TTC549 (cell line): Measurements from ENCODE around the gene PAPPA2.
"Not testable (repeated sequence)": the region's sequence is repeated elsewhere in the genome, so short reads cannot be mapped to it uniquely, and the experiment has no call there.

Source experiments
- FAIRE-seq: peaks from 2 replicates; lab custom pipeline; 2012; peaks lifted over from hg19 to GRCh38; lab: Jason Lieb, UNC

Gene PAPPA2

DNA sequence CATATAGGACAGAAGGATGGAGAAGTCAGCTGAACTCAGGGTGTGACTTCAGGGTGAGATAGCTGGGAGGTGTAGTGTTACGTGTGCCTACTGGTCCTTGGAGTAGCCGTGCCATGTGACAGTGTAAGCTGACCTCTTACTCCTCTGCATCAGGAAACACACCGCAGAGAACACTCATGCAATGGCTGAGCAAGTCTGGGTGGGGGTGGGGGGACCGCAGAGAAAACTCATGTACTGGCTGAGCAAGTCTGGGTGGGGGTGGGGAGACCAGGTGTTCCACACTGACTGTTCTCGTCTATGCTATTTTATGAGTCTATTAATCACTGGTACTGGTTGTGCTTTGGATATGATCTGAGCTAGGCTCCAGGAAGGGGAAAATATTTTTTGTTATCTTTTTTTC, 233.1 kb downstream of the PAPPA2 start:
- FAIRE-seq, result no peak

DNA sequence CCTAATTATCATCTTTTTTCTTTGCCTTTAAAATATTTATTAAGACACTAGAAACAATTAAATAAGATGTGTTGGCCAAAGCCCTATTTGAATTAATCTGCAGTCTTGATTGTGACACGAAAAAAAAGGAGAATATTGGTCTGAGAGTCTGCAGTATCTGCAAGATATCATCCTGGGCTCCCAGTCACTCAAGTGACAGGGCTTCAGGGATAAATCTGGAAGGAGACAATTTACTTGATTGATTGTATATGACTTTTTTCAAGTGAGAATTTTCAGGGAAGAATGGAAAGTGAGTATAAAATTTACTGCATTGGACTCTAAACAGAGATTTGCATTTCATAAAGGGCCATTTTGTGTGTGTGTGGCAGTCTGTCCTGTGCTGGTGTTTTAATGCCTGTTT, 233.7 kb downstream of the PAPPA2 start:
- FAIRE-seq, result no peak

DNA sequence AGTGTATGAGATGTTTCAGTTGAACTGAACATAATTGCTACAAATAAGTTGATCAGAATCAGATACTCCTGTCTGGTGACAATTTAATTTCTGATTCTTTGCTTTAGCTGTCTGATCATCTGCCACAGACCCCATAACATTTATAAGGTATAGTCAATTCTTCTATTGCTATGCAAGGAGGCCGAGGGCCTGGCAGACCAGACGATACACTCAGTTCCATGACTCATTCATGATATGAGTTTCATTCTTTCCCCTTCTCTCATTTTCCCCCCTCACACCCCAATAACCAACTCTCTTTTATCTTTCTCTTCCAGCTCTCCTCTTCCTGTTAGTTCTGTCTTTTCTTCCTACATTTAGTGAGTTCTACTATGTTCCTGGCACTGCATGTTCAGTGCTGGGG, 236.8 kb downstream of the PAPPA2 start:
- FAIRE-seq, result no peak

DNA sequence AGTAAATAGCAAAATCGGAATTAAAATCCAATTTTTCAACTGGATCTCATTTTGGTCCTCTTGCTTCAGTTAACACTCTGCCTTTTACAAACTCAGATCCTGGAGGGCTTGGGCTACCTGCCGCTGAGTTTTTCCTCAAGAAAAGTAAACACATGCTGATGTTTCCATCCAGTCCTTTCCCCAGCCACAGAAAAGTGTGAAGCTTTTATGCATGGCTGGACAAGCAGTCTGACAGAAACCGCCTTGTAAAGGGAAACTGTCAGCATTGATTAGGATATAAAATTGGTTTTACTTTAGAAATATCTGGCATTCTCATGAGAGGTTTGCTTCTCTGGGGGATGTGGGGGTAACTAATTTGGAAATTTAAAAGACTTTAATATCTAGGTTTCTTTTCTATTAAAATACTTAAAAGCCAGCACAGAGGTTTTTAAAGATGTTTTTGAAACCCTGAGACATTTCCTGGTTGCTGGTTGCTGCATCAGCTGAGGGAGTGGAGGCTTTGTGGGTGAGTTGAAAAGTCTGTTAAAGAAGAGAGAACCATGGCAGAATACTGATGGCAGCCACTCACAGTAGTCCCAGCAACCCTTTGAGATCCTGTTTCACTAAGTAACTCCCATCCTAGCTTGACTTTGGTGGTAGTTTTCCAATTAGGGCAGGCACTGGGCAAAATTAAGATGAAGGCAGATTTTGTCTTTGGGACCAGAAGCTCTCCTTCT, 238.3 kb downstream of the PAPPA2 start:
- FAIRE-seq, result no peak

DNA sequence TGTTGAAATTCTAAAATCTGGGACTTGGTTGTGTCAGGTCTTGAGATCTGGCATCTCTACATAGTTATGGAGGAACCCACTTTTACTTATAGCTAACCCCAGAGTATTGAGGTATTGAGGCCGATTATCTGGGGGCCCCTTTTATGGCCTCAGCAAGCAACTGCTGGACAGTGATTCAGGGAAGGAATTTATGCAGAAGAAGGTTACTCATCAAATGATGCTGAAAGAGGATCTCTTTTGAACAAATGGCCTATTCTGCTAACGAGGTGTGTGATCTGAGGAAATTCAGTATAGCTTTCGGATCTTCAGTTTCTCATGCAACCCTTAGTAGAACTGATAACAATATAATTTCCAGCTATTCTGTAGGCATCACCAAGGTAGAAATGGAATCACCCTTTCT, 239.9 kb downstream of the PAPPA2 start:
- no peak for FAIRE-seq

DNA sequence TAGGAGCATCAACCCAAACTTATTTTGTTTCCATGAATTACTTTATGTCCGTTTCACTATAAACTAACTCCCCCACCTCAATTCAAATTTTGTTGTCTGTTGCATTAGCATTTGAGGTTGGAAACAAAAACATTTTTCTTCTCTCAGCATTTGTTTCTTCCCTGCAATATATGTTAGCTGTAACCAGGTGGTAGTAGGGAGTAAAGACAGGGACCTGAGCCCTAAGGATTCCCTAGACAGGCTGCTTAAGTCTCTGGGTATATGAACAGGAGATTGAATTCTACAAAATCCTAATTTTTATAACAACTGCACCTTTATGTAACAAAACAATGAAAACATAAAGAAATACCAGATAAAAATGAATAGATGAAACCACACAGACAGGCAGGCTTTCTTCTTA, 242.6 kb downstream of the PAPPA2 start:
- no peak for FAIRE-seq

DNA sequence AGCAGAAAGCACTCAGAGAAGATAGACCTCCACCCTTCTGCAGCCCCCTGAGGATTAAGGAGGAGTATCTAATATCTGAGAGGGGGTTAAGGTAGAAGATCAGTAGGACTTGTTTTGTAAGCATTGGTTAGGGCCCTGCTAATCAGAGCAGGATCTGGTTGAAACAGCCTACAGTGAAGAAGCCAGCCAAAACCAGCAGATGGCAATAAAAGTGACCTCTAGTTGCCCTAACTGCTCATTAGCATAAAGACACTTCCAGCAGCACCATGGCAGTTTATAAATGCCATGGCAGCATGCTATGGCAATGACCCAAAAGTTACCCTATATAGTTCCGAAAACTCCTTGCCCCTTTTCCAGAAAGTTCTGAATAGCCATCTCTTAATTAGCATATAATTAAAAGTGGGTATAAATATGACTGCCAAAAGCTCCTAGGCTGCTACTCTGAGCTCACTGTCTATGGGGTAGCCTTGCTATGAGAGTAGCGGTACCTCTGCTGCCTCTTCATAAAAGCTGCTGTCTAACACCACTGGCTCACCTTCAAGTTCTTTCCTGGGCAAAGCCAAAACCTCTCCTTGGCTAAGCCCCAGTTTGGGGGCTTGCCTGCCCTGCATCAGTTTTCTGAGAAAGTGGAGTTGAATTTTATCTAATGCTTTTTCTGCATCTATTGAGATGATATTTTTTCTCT, 254.2 kb downstream of the PAPPA2 start:
- no peak for FAIRE-seq

DNA sequence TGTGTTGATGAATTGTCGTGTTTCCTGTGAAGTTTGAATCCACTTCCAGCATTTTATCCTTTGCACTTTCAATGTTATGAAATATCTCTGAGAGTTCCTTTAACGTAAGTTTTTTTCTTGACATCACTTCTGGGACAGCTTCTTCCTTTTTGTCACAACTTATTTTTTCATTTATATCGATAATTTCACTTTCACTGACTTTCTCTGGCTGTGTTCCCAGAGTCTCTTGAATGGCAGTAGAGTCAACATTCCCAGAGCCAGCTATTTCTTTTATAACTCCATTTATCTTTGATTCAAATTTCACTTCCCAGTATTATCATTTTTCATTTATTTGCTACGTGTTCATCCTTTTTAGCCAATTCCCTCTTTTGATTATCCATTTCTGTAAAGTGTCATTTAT, 256.5 kb downstream of the PAPPA2 start:
- FAIRE-seq, result no peak

DNA sequence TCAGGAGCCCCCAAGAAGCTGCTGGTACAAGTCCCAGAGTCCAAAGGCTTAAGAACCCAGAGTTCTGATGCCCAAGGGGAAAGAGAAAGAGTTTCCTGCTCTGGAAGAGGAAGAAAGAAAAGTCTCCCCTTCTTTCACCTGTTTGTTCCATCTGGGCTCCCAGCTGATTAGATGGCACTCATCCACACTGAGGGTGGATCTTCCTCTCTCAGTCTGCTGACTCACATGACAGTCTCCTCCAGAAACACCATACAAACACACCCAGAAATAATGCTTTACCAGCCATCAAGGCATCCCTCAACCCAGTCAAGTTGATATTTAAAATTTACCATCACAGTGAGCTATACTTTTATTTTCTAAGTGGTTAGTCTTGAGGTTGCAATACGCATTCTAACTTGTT, 257.9 kb downstream of the PAPPA2 start:
- FAIRE-seq, result no peak

DNA sequence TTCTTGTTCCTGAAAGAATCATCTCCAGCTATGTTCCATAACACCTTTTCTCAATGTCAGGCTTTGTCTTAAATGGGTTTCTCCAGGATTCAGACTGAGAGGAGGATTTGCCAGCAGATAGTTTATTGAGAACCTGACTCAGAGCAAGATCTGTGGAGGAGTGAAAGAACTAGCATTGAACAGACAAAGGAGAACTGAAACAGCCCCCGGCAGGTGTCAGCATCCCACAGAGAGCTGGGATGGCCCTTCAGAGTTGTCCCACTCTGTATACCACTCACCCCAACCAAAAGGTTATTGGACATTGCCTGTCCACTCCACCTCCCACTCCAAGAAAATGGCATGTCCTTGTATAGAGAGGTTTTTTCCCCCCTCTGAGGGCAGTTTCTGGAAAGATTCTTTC, 270.7 kb downstream of the PAPPA2 start:
- FAIRE-seq, result no peak

DNA sequence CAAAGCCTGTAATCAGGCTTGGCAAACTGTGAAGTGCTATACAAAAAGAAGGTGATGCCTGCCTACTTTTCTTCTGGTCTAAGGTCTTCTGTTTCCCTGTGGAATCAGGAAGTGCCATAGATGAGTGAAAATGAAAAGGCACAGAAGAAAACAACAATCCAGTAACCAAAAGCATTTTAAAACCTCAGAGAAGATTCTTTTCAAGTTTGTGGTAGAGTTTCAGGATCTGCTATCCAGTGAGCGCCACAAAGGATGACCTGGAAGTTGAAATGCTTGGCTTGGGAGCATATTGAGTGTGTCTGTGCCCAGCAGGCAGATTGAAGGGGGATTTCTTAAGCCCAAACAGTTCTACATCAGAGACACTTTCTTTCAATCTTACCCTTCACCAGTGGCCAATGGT, 272.2 kb downstream of the PAPPA2 start:
- FAIRE-seq, result no peak

DNA sequence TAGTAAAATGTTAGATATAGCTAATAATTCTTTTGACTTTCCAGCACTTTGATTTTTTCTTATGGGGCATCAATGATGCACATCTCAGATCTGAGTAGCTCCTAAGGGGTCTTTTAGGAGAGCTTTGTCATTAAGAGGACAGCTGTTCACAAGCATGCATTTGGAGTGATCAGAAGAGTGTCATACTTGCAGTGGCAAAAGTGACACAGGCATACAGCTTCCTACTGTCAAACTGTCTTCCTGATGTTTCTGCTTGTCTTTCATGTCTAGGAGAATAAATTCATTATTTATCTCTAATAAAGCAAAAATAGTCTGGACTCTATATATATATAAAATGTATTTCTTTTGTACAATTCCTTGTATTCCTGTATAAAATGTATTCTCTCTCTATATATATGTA, 273.0 kb downstream of the PAPPA2 start:
- FAIRE-seq, result no peak

DNA sequence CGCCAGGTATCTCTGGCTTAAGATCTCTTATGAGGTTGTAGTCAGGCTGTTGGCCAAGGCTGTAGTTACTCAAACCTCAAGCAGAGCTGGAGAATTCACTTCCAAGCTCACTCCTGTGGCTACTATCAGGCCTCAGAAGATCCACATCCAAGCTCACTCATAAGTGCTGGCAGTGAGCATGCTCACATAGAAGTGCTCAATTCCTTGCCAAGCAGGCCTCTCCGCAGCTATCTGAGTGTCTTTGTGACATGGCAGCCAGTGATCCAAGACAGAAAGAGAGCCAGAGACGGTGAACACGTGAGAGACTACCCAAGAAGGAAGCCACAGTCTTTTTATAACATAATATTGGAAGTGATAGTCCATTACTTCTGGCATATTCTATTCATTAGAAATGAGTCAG, 278.2 kb downstream of the PAPPA2 start:
- no peak for FAIRE-seq

DNA sequence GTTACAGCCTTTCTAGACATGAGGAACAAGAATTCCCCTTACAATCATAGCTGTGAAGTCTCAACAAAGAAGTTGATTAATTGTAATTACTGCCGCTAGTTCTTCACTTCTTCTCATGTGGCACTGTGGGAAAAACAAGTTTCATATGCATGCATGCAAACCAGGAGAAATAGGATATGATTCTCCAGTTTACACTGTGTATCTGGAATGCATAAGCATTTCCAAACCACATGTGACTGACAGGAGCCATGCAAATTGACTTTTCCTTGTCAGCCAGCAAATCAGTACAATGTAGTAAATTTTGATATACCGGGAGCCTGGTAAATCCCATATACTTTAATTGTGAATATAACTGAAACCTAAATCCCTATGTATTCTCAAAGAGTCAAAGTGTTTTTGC, 279.3 kb downstream of the PAPPA2 start:
- FAIRE-seq, result no peak

DNA sequence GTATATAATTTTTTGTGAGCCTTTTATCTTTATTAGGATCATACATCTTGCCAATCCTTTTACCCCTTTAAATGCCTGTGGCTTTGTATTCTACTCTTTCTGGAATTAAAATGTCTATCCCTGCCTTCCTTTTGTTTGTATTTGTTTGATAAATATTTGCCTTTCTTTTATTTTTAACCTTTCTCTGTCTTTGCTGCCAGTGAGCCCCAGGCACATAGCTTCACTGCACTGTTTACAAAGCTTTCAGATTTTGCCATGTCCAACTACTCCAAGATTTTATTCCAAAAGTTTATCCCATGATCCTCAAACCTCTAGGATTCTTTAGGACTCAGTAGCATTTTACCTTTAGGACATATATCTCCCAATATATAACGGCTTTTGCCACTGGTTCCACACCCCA, 281.2 kb downstream of the PAPPA2 start:
- no peak for FAIRE-seq

DNA sequence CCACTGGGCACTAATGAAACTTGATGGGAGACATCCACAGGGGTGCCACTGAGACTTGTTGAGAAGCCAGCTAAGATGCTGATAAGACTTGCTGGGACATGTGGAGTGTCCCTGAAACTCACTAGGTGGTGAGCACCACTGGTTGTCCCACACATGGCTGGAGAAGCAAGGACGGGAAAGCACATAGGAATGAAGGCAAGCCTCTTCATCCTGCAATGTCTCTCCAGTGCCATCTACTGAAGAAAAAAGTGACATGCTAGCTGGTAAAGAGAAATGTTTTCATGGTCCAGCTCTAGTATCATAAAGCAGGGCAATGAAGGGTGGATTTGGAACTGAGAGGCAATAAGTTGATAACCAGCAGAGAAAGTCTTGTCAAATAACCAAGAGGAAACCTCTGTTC, 283.0 kb downstream of the PAPPA2 start:
- FAIRE-seq, result no peak

DNA sequence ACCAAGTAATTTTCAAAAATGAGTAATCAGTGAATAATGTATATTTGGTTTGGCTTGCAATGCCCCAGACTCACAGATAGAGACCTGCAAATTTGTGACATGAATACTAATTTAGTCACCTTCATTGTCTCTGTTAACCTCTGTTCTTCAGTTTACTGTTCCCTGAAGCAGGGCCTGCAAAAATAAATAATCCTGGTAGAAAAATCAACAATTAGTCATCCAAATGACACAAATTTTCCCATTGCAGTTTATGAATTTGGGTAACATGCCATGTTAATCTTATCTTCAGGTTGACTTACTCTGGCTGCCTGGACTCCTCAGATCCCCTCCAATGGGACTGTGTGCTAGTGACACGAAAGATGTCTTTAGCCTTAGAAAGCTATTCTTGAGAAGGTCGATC, 289.5 kb downstream of the PAPPA2 start:
- no peak for FAIRE-seq

DNA sequence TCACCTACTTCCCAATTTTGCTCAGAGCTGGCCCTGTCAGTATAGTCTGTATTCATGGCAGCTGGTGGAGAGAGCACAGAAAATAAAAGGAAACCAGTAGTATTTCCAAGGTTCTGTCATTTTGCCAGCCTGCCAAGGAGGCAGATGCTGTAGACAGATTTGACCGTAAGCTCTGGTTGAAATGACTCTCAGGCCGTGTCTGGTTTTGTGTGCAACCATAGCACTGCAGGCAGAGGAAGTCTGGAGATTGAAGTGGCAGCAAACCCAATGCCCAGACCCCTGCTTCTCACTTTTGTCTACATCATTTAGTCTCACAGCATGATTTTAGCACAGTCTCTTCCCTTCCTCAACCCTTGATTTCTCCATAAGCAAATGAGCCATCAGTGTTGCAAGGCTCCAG, 291.7 kb downstream of the PAPPA2 start:
- FAIRE-seq, result no peak

DNA sequence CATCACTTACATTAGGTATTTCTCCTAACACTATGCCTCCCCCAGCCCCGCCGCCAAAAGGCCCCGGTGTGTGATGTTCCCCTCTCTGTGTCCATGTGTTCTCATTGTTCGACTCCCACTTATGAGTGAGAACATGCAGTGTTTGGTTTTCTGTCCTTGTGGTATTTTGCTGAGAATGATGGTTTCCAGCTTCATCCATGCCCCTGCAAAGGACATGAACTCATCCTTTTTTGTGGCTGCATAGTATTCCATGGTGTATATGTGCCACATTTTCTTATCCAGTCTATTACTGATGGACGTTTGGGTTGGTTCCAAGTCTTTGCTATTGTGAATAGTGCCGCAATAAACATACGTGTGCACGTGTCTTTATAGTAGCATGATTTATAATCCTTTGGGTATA, 293.8 kb downstream of the PAPPA2 start:
- not testable (repeated sequence) for FAIRE-seq

DNA sequence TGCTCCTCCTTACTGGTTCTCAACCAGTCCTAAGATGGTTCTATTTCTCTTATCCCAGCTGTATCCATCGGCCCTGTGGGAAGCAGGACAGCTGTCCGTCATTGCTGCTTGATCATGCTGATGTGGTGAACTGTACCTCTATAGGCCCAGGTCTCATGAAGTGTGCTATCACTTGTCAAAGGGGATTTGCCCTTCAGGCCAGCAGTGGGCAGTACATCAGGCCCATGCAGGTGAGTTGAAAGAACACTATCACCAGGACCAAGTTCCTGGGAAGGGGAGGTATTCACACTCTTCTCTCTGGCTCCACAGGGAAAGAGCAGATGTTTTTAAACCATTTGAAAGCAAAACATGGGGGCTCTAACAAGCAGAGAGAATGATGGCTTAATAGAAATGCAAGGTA, 302.6 kb downstream of the PAPPA2 start:
- no peak for FAIRE-seq

DNA sequence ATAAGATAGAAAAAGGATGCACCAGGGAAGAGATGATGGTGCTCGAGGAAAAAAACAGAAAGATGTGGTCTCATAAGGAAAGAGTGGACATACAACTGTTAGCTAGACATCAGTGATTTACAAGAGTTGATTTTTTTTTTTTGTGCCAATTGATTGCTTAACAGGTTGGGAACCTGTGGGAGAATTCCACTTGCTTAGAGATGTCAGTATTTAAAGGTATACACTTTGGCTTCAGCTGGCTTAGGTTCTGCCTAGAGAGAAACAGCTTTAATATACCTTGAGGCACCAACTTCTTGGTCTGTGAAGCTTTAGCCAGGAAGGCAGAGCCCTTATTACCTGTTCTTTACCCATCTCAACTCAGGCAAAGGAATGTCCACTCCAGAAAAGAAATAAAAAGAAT, 303.8 kb downstream of the PAPPA2 start:
- FAIRE-seq, result no peak

DNA sequence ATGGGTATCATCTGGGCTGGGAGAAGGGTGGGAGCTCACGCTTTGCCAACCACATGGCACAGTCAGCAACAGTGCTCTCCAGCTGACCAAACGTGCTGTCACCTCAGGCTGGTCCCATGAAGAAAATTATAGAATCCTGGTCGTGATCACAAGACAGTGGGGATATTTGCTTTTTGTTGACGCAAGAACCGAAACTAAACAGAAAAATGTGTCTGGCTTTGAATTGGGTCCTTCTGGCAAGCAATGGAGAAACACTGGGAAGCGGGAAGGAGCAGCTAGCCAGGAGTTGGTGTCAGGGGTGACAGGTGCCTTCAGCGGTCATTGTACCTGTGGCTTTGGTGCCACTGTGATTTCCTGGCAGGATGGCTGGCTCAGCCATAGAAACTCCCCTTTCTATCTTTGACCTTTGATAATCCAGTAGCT, 304.8 kb downstream of the PAPPA2 start:
- no peak for FAIRE-seq

DNA sequence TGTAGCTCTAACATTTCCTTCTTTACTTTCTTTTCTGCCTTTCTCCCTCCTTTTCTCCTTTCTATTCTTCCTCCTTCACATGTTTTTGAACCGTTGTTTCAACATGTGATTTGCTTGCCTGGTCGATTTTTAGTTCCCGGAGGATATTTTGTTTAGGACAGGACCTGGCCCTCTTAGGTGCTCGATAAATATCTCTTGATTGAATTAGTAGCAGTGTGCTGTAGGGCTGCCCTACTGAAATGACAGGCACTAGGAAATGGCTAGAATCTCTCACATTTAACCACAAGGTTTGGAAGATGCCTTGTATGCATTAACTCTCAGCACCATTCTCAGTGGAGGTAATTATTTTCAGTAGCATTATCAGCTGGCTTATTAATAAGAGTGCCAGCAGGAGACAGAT, 305.6 kb downstream of the PAPPA2 start:
- FAIRE-seq, result no peak

DNA sequence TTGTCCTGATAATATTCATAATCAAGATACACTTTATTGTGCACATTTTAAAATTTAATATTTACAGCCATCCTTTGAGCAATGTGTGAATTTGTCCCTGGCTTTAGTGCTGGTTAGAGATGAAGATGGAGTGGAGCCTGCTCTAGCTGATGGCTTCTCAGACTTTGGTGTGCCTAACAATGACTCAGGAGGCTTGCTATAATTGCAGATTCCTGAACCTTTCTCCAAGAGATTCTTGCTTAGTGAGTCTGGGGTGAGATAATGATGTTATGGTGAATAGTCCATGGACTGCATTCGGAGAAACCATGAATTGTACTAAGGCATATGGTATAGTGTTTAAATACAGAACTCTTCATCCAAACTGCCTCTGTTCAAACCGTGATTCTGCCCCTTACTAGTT, 307.1 kb downstream of the PAPPA2 start:
- no peak for FAIRE-seq
